Body of pancreas (tissue), 4 donors: ENCODE data around the gene CKAP2L.

Experiments
- POLR2A ChIP-seq, 3 donors: fragments of 450-650 bp; IDR thresholded peaks; one replicate each; pipeline ENCODE4 v1.6.1; 2016; ENCODE audit warnings: antibody characterized with exemption in 3 of 3, mild to moderate bottlenecking in 2 of 3
- TF ChIP-seq, protein P1 (sequence below), 7 experiments: fragments of 450-650 bp in 4 of 7; fragments of 200-600 bp in 3 of 7; sonication (generic) in 3 of 7; IDR thresholded peaks; one replicate each; pipeline ENCODE4 v1.5.1; 2016 to 2019; ENCODE audit warnings: antibody characterized with exemption in 7 of 7

DNA sequence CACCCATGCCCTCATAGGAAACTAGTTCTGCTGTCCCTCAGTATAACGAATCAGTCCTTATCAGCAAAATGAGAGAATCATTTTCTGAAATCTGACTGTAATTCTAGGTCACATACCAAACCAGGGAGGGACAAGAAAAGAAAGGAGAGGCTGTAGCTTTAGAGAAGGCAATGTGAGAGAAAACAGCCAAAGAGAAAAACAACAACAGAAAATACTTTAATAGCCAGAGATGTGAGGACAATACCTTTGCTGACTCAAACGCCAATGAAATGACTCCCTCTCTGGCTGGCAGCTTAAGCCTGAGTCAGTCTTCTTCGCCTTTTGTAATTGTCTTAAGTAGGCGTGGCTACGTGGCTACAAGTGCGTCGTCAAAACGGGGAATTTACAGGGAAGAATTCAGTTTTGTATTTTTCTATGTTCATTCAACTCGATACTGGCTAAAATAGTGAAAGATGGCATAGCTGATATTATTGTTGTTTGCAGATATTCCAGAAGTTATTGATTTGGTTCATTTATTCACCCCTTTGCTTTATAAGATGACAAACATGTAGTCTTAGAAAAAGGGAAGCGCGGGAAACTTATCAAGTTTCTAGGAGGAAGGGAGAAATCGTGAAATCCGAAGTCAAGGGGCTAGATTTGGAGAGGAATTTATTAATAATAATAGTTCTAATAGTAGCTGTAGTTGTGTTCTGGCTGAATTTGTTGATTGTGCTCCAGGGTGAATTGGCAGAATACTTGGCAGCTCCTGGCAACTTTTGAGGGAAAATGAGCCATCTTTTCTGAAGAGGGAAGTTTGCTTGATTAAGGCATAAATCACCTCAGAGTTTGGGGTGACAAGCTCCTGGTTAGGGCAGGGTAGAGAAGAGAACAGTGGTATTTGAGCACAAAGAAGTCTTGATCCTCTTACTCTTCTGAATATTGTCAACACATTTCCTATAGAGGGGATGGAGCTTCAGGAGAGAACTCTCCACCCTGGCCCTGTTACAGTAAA lies 20.1 kb upstream of the CKAP2L start, which contains the start of gene IL1A:
- TF ChIP-seq, protein P1, sequence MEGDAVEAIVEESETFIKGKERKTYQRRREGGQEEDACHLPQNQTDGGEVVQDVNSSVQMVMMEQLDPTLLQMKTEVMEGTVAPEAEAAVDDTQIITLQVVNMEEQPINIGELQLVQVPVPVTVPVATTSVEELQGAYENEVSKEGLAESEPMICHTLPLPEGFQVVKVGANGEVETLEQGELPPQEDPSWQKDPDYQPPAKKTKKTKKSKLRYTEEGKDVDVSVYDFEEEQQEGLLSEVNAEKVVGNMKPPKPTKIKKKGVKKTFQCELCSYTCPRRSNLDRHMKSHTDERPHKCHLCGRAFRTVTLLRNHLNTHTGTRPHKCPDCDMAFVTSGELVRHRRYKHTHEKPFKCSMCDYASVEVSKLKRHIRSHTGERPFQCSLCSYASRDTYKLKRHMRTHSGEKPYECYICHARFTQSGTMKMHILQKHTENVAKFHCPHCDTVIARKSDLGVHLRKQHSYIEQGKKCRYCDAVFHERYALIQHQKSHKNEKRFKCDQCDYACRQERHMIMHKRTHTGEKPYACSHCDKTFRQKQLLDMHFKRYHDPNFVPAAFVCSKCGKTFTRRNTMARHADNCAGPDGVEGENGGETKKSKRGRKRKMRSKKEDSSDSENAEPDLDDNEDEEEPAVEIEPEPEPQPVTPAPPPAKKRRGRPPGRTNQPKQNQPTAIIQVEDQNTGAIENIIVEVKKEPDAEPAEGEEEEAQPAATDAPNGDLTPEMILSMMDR (IDR thresholded peaks at IDR 0.05) = no peak
- TF ChIP-seq POLR2A (IDR thresholded peaks at IDR 0.05) = no peak
